IMR-90 (cell line): ENCODE results near the gene SCARF1.

ENCODE experiments used
- BHLHE40 ChIP-seq: fragments of 150-350 bp; IDR thresholded peaks from 2 replicates; pipeline ENCODE4 v1.6.1; 2016; ENCODE audit warnings: mild to moderate bottlenecking, low read depth, low read length
- CEBPB ChIP-seq: IDR thresholded peaks from 2 replicates; pipeline ENCODE4 v1.6.1; 2012; ENCODE audit warnings: low read depth, low read length, improper control_type of control experiment
- CHD1 ChIP-seq: IDR thresholded peaks from 2 replicates; pipeline ENCODE4 v1.6.1; 2012; ENCODE audit warnings: low read depth, low read length, improper control_type of control experiment
- CTCF ChIP-seq: conservative IDR thresholded peaks from 2 replicates; pipeline ENCODE4 v1.5.1; 2012; ENCODE audit warnings: mild to moderate bottlenecking, low read depth, low read length, improper control_type of control experiment
- FOS ChIP-seq: fragments of 150-350 bp; IDR thresholded peaks from 2 replicates; pipeline ENCODE4 v1.6.1; 2016; ENCODE audit warnings: low read depth, low read length
- MXI1 ChIP-seq: IDR thresholded peaks from 2 replicates; pipeline ENCODE4 v1.6.1; 2012; ENCODE audit warnings: low read depth, mild to moderate bottlenecking, low read length, moderate library complexity, borderline replicate concordance
- NFE2L2 ChIP-seq: fragments of 150-350 bp; IDR thresholded peaks from 2 replicates; pipeline ENCODE4 v1.6.1; 2016; ENCODE audit warnings: low read depth, mild to moderate bottlenecking, low read length
- POLR2A ChIP-seq: IDR thresholded peaks from 2 replicates; pipeline ENCODE4 v1.6.1; 2012; ENCODE audit warnings: mild to moderate bottlenecking, low read depth, low read length
- RAD21 ChIP-seq: IDR thresholded peaks from 2 replicates; pipeline ENCODE4 v1.6.1; 2012; ENCODE audit warnings: low read length, improper control_type of control experiment
- RCOR1 ChIP-seq: IDR thresholded peaks from 2 replicates; pipeline ENCODE4 v1.6.1; 2012; ENCODE audit warnings: mild to moderate bottlenecking, low read length, improper control_type of control experiment; ENCODE audit not compliant: insufficient replicate concordance
- RFX5 ChIP-seq: IDR thresholded peaks from 2 replicates; pipeline ENCODE4 v1.8.0; 2012; ENCODE audit warnings: low read depth, mild to moderate bottlenecking, low read length, moderate library complexity
- SMC3 ChIP-seq: fragments of 150-350 bp; IDR thresholded peaks from 2 replicates; pipeline ENCODE4 v1.6.1; 2016; ENCODE audit warnings: low read depth, mild to moderate bottlenecking, antibody characterized with exemption, low read length, moderate library complexity
- USF2 ChIP-seq: fragments of 150-350 bp; IDR thresholded peaks from 2 replicates; pipeline ENCODE4 v1.6.1; 2017; ENCODE audit warnings: mild to moderate bottlenecking, antibody characterized with exemption, low read length, low read depth

- TF ChIP-seq CTCF (no peak), USF2 (no peak), POLR2A (no peak), RCOR1 (no peak), BHLHE40 (no peak), MXI1 (no peak), RFX5 (no peak), RAD21 (no peak), FOS (no peak), NFE2L2 (no peak), CHD1 (no peak), SMC3 (no peak), CEBPB (no peak)
Measured at GRCh38 chr17:1592751-1593629, 52.5 kb downstream of the SCARF1 start.
